Measurements from ENCODE around the gene GPRC5A. TPM values are rescaled to one million over a fixed set of nuclear protein-coding genes. Genes with fewer than 3 reads are reported as not detected.

The GPRC5A gene
- total and polyA plus RNA-seq, 2 donors (not counting 1 experiment from before 2014, with no cell fraction given): 4.8 to 46.8 TPM

- no peak overlapping the region for H3K4me2 ChIP-seq (ENCODE audit: extremely low read depth, insufficient read depth, low read length)
Measured at GRCh38 chr12:12903642-12904609, 12.6 kb downstream of the GPRC5A start.

DNA sequence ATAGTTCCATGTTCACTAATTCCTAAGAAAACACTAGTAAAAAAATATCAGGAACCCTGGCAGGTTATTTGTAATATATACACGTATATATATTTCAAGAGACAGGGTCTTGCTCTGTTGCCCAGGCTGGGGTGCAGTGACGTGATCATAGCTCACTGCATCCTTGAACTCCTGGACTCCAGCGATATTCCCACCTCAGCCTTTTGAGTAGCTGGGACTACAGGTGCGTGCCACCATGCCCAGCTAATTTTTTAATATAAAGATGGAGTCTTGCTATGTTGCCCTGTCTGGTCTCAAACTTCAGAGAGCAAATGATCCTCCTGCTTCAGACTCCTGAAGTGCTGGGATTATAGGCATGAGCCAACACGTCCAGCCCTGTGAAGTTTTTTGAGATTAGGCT is 16.2 kb downstream of the GPRC5A start:
- Histone ChIP-seq H3K9ac (ENCODE audit: insufficient read depth, low read length) (no peak overlapping the region), H3K4me1 (ENCODE audit: control insufficient read depth, extremely low read depth, insufficient read depth, low read length) (peaks cover 4% of the 10 kb centered on the region)

More at GRCh38 chr12:12903642-12904609, 12.6 kb downstream of the GPRC5A start:
- Histone ChIP-seq H3K27me3 (ENCODE audit: control insufficient read depth, insufficient read depth, low read length) (no peaks in the 10 kb centered on the region), H3K36me3 (ENCODE audit: control insufficient read depth, insufficient read depth, low read length) (peaks cover 3% of the 10 kb centered on the region), H3K9ac (ENCODE audit: insufficient read depth, low read length) (no peak overlapping the region), H2AFZ (ENCODE audit: low read length) (no peak overlapping the region), H3K27ac (ENCODE audit: insufficient read depth, low read length) (no peak overlapping the region), H4K20me1 (ENCODE audit: control insufficient read depth, extremely low read depth, insufficient read depth, low read length) (no peaks in the 10 kb centered on the region), H3K9me3 (ENCODE audit: control insufficient read depth, insufficient read depth, low read depth, low read length) (no peaks in the 10 kb centered on the region), H3K4me3 (replicated peaks in 1 of 4; ENCODE audit: control extremely low read depth in 1 of 4, insufficient read depth in 1 of 4, low read depth in 3 of 4, low read length in 4 of 4) (no peak overlapping the region), H3K4me1 (ENCODE audit: control insufficient read depth, extremely low read depth, insufficient read depth, low read length) (peaks cover 26% of the 10 kb centered on the region), H3K79me2 (ENCODE audit: control insufficient read depth, insufficient read depth, low read length) (peaks cover 16% of the 10 kb centered on the region)
- TF ChIP-seq EZH2 (IDR thresholded peaks at IDR 0.05; ENCODE audit: low read length, missing control alignments) (no peak), CTCF (conservative IDR thresholded peaks at IDR 0.05 in 1 of 2, IDR thresholded peaks at IDR 0.05 in 1 of 2; ENCODE audit: low read depth in 1 of 2, low read length in 2 of 2) (no peak)
- DNase-seq (ENCODE audit: low read depth in 2 of 2): no peak

More for the DNA sequence above, 16.2 kb downstream of the GPRC5A start:
- Histone ChIP-seq H3K4me3 (replicated peaks in 1 of 4; ENCODE audit: control extremely low read depth in 1 of 4, insufficient read depth in 1 of 4, low read depth in 3 of 4, low read length in 4 of 4) (no peak overlapping the region), H3K4me2 (ENCODE audit: extremely low read depth, insufficient read depth, low read length) (no peak overlapping the region), H4K20me1 (ENCODE audit: control insufficient read depth, extremely low read depth, insufficient read depth, low read length) (no peaks in the 10 kb centered on the region), H2AFZ (ENCODE audit: low read length) (no peak overlapping the region), H3K79me2 (ENCODE audit: control insufficient read depth, insufficient read depth, low read length) (peaks cover 17% of the 10 kb centered on the region), H3K27ac (ENCODE audit: insufficient read depth, low read length) (no peak overlapping the region), H3K36me3 (ENCODE audit: control insufficient read depth, insufficient read depth, low read length) (peaks cover 9% of the 10 kb centered on the region), H3K27me3 (ENCODE audit: control insufficient read depth, insufficient read depth, low read length) (no peaks in the 10 kb centered on the region), H3K9me3 (ENCODE audit: control insufficient read depth, insufficient read depth, low read depth, low read length) (no peaks in the 10 kb centered on the region)
- TF ChIP-seq EZH2 (IDR thresholded peaks at IDR 0.05; ENCODE audit: low read length, missing control alignments) (no peak), CTCF (conservative IDR thresholded peaks at IDR 0.05 in 1 of 2, IDR thresholded peaks at IDR 0.05 in 1 of 2; ENCODE audit: low read depth in 1 of 2, low read length in 2 of 2) (no peak)
- DNase-seq (ENCODE audit: low read depth in 2 of 2): no peak
